ENCODE measurements around the gene EFCAB12. TPM values are rescaled to one million over a fixed set of nuclear protein-coding genes. Genes with fewer than 3 reads are reported as not detected.

EFCAB12 gene
- total RNA-seq, 1 donor from 2014 or later, result not detected

DNA sequence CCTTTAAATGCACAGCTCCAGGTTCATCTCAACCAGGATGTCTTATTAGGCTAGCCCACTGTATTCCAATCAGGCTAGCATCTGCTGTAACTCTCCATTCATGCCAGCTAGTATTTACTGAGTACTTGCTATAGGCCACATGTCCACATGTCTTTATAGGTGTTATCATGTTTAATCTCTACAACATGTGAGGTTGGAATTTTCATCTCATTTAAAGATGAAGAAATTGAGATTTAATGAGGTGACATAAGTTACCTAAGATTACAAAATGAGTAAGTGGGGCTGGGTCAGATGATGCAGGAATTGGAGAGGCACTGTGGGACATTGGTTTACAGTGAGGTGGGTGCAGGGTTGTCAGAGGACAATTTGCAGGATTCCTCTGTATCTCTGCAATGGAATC lies 14.5 kb upstream of the EFCAB12 start:
- DNase-seq, result no peak

DNA sequence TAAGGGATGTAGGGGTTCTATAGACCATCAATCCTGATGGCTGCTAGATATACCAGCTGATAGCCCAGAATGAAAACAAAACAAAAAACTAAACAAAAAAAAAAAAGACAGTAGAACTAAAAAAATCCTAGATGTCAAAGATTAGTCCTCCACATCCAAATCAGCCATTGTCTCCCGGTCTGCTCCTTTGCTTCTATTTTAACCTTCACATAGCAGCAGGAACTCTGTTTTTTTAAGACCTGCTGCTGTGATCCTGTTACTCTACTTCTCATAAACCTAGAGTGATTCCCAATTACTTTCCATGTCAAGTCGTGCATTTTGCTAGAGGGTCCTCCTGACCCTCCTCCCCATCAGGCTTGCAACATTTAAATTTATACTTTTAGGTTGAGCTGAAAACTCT lies 14.1 kb upstream of the EFCAB12 start:
- DNase-seq, result no peak

- DNase-seq, result peak; percentile 87
These were observed 13.3 kb upstream of the EFCAB12 start for GRCh38 chr3:129441782-129442181.

GRCh38 chr3:129441215-129441614 lies 12.8 kb upstream of the EFCAB12 start:
- no peak for DNase-seq

DNA sequence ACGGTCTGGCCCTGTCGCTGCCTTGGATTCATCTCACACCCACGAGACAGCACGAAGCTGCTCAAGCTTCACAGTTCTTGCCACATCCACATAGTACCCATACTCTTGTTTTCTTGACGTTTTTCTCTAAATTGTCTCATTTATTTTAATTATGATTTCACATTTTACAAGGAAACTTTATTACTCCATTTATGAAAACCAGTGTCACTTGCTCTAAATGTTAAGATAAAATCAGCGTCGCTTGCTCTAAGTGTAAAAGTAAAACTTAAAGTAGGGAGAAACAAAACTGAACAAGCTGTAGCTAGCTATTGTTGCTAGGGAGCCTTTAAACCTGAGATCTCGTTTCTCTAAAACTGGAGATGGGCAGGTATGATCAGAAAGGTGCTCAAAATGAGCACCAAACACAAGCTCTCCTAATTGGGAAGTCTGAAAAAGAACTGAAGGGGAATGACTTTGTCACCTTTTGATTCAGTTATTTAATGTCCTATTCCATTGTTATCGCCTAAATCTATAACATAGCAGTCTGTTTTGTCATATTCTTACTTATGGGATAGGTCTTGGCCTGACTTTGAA lies 12.3 kb upstream of the EFCAB12 start:
- no peak for DNase-seq

DNA sequence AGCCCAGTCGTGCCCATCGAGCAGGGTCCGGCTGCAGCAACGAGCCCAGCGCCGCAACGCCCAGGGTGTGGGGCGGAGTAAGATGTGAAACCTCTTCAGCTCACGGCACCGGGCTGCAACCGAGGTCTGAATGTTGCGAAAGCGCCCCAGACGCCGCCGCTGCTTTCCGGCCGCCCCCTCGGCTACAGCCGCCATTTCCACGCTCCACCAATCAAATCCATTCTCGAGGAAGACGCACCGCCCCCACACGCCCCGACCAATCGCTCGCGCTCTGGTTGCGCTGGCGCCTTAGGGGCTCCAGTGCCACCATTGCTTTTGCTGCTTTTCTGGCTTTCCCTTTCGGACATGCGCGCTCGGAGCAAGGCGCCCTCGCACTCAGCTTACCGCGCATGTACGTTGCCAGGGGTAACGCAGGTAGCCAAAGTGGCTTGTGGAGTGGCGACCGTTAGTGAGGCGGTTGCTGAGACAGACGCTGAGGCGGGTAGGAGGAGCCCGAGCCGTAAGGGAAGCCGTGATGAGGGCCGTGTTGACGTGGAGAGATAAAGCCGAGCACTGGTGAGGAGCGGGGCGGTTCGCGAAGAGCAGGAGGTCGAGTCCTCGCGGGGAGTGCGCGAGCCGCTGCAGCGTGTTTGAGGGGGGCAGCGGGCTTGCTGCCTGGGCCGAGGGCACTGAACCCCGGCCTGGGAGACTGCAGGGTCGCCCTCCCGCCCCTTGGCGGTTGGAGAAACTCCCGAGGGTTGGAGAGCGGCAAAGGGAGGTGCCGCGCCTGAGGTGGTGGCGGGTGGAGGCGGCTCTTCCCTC lies 11.6 kb upstream of the EFCAB12 start, which contains the start of the genes IFT122 and MBD4:
Gene IFT122 (plus strand): TSS at position 408 of the 801 bp plus-strand sequence. CDS start 107 bp downstream, at position 515.
Gene MBD4 (minus strand): TSS at position 132 of the 801 bp plus-strand sequence. CDS start 115 bp downstream, at position 17.
- DNase-seq, result peak; percentile 99

GRCh38 chr3:129439226-129439816 lies 10.9 kb upstream of the EFCAB12 start:
- DNase-seq, result peak; percentile 5

DNA sequence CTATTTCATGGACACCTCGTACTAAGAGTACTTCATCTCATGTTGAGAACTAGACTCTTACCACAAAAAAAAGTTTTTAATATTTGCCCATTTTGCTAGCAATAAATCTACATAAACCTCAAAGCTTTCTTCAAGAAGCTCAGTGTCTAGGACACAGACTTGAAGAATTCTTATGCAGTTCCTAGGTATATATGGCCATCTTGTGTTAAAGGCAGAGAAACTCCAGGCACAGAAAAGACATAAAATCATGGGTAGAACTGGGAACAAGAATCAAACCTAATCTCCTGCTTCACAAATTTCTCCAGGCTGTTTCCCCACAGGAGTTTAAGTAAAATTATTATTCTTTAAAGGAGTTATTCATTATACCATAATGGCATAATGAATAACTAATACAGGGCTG lies 6.9 kb upstream of the EFCAB12 start:
- DNase-seq, result no peak

DNA sequence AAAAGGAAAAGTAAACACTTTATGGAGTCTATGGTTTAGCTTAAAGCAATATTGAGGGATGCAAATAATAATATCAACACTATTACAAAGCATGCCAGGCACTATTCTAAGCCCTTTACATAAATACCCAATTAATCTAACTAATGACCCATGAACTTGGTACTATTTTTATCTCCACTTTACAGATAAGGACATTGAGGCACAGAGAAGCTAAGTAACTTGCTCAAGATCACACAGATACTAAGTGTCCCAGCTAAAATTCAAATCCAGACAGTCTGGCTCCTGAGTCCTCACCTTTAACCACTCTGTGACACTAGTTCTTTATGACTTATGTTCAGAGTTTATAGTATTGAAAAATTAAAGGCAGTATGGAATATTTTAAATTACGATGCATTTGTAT lies 5.7 kb upstream of the EFCAB12 start:
- DNase-seq, result no peak

DNA sequence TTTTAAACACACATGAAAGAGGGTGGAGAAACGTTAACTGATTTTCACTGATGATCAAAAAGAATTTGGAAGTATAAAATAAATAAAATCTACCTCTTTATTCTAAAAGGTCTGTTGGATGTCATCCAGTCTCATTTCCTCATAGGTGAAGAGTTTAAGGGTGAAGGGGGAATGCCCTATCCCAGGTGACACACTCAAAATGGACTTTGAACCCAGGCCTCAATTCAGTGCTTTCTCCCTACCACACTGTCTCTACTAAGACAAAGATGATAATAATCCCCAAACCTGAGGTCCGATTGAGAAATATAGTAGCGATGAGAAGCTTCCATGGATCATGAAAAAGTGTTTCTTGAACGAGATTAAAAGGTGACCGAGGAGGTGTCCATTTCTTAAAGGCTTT lies 5.1 kb upstream of the EFCAB12 start:
- DNase-seq, result no peak

DNA sequence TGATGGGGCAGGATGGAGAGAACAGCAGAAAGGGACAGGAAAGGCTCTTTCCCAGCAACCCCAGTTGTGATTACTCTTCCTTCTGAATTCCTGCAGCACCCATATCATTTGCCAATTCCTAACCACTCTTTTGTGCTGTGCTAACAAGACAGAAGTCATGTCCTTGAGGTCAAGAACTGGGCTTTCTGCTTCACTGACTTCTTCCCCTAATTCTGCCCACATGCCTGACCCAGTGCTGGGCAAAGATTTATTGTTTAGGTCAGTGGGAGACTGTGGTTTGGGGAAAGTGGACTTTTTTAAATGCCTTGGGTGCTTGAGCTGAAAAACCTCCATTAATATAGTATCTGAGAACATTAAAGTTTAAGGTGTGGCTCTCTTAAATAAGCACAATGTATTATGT lies 4.2 kb upstream of the EFCAB12 start:
- no peak for DNase-seq

DNA sequence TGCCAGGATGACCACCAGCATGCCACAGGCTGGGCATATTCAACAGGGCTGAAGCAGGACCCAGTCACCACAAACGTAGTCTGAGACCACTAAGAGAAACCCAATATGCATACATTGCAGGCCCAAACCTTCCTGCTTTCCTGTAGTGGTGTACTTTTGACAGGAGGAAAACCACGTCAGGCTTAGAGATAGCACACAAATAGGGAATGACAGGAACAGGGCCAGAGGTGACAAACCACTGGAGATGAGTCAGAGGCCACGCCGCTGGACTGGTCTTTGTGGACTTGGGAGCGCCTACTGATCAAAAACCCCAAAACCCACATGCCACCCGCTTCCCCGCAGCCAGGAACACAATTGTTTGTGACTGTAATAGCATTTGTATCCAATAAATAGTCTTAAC lies 3.6 kb upstream of the EFCAB12 start:
- DNase-seq, result no peak

- DNase-seq, result no peak
These were observed 1.2 kb upstream of the EFCAB12 start for GRCh38 chr3:129429602-129430001.

DNA sequence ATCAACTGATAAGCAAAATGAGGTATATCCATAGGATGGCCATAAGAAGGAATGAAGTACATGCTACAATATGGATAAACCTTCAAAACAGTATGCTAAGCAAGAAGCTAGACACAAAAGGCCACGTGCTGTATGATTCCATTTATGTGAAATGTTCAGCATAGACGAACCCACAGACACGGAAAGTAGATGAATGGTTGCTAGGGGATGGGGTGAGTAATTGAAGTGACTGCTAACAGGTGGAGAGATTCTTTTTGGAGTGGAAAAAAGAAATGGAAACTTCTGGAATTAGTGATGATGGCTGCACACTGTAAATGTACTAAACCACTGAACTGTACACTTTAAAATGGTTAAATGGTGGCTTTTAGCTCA lies 630 bp upstream of the EFCAB12 start:
- DNase-seq, result no peak

GRCh38 chr3:129428007-129428375 lies 445 bp downstream of the EFCAB12 start:
- no peak for DNase-seq

GRCh38 chr3:129425619-129426018 lies 2.8 kb downstream of the EFCAB12 start:
- no peak for DNase-seq

DNA sequence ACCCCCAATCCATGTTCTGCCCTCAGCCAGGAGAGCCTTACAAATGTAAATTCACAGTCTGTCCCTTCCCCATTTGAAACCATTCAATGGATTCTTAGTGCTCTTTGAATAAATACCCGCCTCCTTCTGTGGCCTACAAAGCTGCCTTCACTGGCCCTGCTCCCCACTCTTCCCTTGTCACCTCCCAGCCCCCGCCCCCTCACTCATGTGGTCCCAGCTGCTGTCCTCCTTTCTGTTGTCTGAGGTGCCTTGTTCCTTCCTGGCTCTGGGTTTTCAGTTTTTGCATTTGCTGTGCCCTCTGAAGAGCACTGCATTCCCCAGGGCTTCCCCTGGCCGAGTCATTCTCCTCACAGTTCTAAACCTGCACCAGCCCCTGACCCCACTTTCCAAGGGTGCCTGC lies 3.2 kb downstream of the EFCAB12 start:
- DNase-seq, result no peak

GRCh38 chr3:129424185-129424841 lies 4.1 kb downstream of the EFCAB12 start:
- DNase-seq, result no peak

DNA sequence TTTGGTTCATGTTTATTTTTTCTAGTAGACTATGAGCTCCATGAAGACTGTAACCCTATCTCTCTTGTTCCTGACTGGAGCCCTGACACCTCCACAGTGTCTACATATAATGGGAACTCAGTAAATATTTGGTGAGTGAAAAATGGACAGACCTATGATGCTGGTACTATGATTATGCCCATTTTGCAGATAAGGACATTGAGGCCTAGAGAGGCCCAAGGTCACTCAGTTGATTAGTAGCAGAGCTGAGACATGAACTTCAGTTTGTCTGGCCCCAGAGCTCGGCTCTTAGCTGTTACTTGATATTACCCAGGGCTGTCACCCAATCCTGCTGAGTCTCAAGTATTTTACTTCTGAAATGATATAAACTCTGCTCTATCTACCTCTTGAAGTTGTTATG lies 5.5 kb downstream of the EFCAB12 start:
- DNase-seq, result no peak

GRCh38 chr3:129421988-129422745 lies 6.3 kb downstream of the EFCAB12 start:
- no peak for DNase-seq

GRCh38 chr3:129421236-129421883 lies 7.1 kb downstream of the EFCAB12 start:
- DNase-seq, result no peak

- DNase-seq, result no peak
These were observed 9.0 kb downstream of the EFCAB12 start for GRCh38 chr3:129419476-129419875.
